Measurements from ENCODE around the gene EXOC7. TPM values are rescaled to one million over a fixed set of nuclear protein-coding genes. Genes with fewer than 3 reads are reported as not detected.
A peak's percentile ranks its signal among the peaks of the same experiment; 100 is the strongest.

The EXOC7 gene
- total RNA-seq, 1 experiment from 2014 or later, result 160 TPM

DNA sequence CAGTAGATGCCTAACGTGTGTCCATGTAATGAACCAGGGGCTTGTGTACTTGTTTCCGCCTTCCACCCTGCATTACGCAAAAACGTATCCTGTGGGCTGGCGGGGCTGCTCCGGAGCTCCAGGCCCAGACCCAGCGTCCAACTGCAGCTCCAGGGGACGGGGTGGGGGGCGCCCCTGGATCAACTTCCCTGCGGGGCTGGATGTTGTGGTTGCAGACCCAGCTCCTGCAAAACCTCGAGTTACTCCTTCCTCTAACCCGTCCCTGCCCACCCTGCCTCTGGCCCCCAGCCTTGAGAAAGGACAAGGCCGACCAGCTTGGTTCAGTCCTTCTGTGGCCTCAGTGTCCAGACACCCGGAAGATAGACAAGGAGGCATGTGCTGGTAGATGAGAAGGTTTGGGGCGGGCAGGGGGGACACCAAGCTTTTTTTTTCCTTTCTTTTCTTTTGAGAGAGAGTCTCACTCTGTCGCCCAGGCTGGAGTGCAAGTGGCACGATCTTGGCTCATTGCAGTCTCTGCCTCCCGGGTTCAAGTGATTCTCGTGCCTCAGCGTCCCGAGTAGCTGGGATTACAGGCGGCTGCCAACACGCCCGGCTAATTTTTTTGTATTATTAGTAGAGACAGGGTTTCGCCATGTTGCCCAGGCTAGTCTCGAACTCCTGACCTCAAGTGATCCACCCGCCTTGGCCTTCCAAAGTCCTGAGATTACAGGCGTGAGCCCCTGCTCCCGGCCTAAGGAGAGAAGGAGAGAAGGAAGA is 731 bp upstream of the EXOC7 start:
- H3K36me3 Mint-ChIP-seq (ENCODE audit: insufficient read depth in 1 of 3, low read depth in 3 of 3), result peaks cover 19 to 29% (median 23%) of the 10 kb centered on the region in 3 experiments
- H3K4me1 ChIP-seq (ENCODE audit: insufficient read depth, low read length), result peaks cover 6% of the 10 kb centered on the region
- H3K23me2 ChIP-seq (ENCODE audit: insufficient read length, low read depth, low read length, poor library complexity, severe bottlenecking), result peaks cover 11% of the 10 kb centered on the region
- H2AK5ac ChIP-seq (ENCODE audit: insufficient read length, low read length), result no peak overlapping the region
- peak overlapping the region; percentile 42 for H3K27ac ChIP-seq (ENCODE audit: insufficient read length, low read depth, low read length)
- H4K5ac ChIP-seq (ENCODE audit: insufficient read length, low read depth, low read length), result peak overlapping the region; percentile 26
- no peaks in the 10 kb centered on the region for H3K79me1 ChIP-seq (ENCODE audit: insufficient read depth, low read depth, low read length, poor library complexity, severe bottlenecking)
- H4K91ac ChIP-seq (ENCODE audit: insufficient read length, low read depth, low read length), result no peak overlapping the region
- DNase-seq, result no peak
- no peaks in the 10 kb centered on the region for H3K79me2 ChIP-seq (ENCODE audit: insufficient read depth, low read length)
- no peak overlapping the region for H3K56ac ChIP-seq (ENCODE audit: insufficient read length, low read depth, low read length)
- TF ChIP-seq, protein P1, sequence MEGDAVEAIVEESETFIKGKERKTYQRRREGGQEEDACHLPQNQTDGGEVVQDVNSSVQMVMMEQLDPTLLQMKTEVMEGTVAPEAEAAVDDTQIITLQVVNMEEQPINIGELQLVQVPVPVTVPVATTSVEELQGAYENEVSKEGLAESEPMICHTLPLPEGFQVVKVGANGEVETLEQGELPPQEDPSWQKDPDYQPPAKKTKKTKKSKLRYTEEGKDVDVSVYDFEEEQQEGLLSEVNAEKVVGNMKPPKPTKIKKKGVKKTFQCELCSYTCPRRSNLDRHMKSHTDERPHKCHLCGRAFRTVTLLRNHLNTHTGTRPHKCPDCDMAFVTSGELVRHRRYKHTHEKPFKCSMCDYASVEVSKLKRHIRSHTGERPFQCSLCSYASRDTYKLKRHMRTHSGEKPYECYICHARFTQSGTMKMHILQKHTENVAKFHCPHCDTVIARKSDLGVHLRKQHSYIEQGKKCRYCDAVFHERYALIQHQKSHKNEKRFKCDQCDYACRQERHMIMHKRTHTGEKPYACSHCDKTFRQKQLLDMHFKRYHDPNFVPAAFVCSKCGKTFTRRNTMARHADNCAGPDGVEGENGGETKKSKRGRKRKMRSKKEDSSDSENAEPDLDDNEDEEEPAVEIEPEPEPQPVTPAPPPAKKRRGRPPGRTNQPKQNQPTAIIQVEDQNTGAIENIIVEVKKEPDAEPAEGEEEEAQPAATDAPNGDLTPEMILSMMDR (conservative IDR thresholded peaks at IDR 0.05), result no peak
- H3K4me3 Mint-ChIP-seq, result peak overlapping the region; percentile 97 to 98
- H4K20me1 ChIP-seq (ENCODE audit: control insufficient read depth, insufficient read depth, insufficient read length), result peaks cover 4% of the 10 kb centered on the region
- H3K9ac ChIP-seq (ENCODE audit: extremely low read depth, insufficient read length, low read length), result no peak overlapping the region
- no peak overlapping the region for H3K4ac ChIP-seq (ENCODE audit: low read depth, low read length)
- no peak overlapping the region for H2BK20ac ChIP-seq (ENCODE audit: low read depth, low read length, poor library complexity, severe bottlenecking)
- WGBS (ENCODE audit: extremely low coverage, insufficient read length, low lambda C conversion rate), result no CpG with 5 or more reads among the region's 29 CpGs
- no peak overlapping the region for H2AFZ ChIP-seq (ENCODE audit: low read length)
- no peak overlapping the region for H4K8ac ChIP-seq (replicated peaks; ENCODE audit: insufficient read length, low read depth, low read length)
- H3K4me1 Mint-ChIP-seq, result peaks cover 18 to 29% of the 10 kb centered on the region in 2 experiments
- no peak overlapping the region for H2BK120ac ChIP-seq (ENCODE audit: low read depth, low read length, poor library complexity, severe bottlenecking)
- H3K23ac ChIP-seq (ENCODE audit: insufficient read length, low read depth, low read length), result no peak overlapping the region
- H3K18ac ChIP-seq (ENCODE audit: insufficient read length, low read depth, low read length), result peak overlapping the region; percentile 88
- no peak overlapping the region for H3T11ph ChIP-seq (ENCODE audit: low read length)
- H3K27me3 ChIP-seq (ENCODE audit: insufficient read depth, low read length), result no peaks in the 10 kb centered on the region
- H3K14ac ChIP-seq (ENCODE audit: insufficient read depth, low read length), result 0 out of 2 replicates have a peak overlapping the region, but pooled peaks have one; percentile 93
- no peak overlapping the region for H2BK15ac ChIP-seq (ENCODE audit: low read depth, low read length)
- no peaks in the 10 kb centered on the region; the same call in none of the 2 replicates for H3K27me3 Mint-ChIP-seq (ENCODE audit: low read depth)
- H2BK5ac ChIP-seq (ENCODE audit: insufficient read length, low read length), result no peak overlapping the region
- peak overlapping the region; percentile 94 for H3K4me2 ChIP-seq (ENCODE audit: insufficient read depth, insufficient read length, low read length)
- H3K27ac Mint-ChIP-seq, result peak overlapping the region; percentile 98 to 99 (median 99); a peak in 4 of 7 replicates
- H3K9me3 ChIP-seq (ENCODE audit: control insufficient read depth, low read depth, low read length), result no peaks in the 10 kb centered on the region
- peaks cover 0 to 3% of the 10 kb centered on the region in 2 experiments; a peak in 1 of 5 replicates for H3K9me3 Mint-ChIP-seq
- H2BK12ac ChIP-seq (ENCODE audit: insufficient read length, low read depth, low read length), result no peak overlapping the region
